ENCODE data around the gene RND2.
A peak's percentile ranks its signal among the peaks of the same experiment; 100 is the strongest.

The RND2 gene

GRCh38 chr17:43006639-43007551, 18.1 kb upstream of the RND2 start, which contains the start of gene IFI35:
TSS of gene IFI35 (plus strand) at chr17:43006784. CDS start at chr17:43006948, 164 bp downstream.
- DNase-seq (ENCODE audit: low read depth in 2 of 3, low spot score in 2 of 3) = peak; percentile 67 to 71 (median 70)

GRCh38 chr17:43010667-43011308, 14.2 kb upstream of the RND2 start:
- DNase-seq (ENCODE audit: low read depth in 2 of 3, low spot score in 2 of 3) = no peak

- DNase-seq (ENCODE audit: low read depth in 2 of 3, low spot score in 2 of 3) = no peak
Measured at GRCh38 chr17:43011728-43012472, 13.1 kb upstream of the RND2 start.

GRCh38 chr17:43013296-43013695, 11.7 kb upstream of the RND2 start:
- DNase-seq (ENCODE audit: low read depth in 2 of 3, low spot score in 2 of 3) = no peak

GRCh38 chr17:43014020-43014648, 10.9 kb upstream of the RND2 start:
- no peak for DNase-seq (ENCODE audit: low read depth in 2 of 3, low spot score in 2 of 3)

GRCh38 chr17:43014649-43015542, 10.1 kb upstream of the RND2 start:
- DNase-seq (ENCODE audit: low read depth in 2 of 3, low spot score in 2 of 3) = no peak

GRCh38 chr17:43015579-43015978, 9.5 kb upstream of the RND2 start:
- DNase-seq (ENCODE audit: low read depth in 2 of 3, low spot score in 2 of 3) = no peak

GRCh38 chr17:43016216-43016615, 8.8 kb upstream of the RND2 start:
- no peak for DNase-seq (ENCODE audit: low read depth in 2 of 3, low spot score in 2 of 3)

- DNase-seq (ENCODE audit: low read depth in 2 of 3, low spot score in 2 of 3) = no peak
Measured at GRCh38 chr17:43018008-43018853, 6.8 kb upstream of the RND2 start.

GRCh38 chr17:43018932-43019331, 6.1 kb upstream of the RND2 start:
- no peak for DNase-seq (ENCODE audit: low read depth in 2 of 3, low spot score in 2 of 3)

- DNase-seq (ENCODE audit: low read depth in 2 of 3, low spot score in 2 of 3) = no peak
Measured at GRCh38 chr17:43019418-43019817, 5.6 kb upstream of the RND2 start.

- no peak for DNase-seq (ENCODE audit: low read depth in 2 of 3, low spot score in 2 of 3)
Measured at GRCh38 chr17:43020030-43020621, 4.9 kb upstream of the RND2 start.

GRCh38 chr17:43020789-43021740, 4.0 kb upstream of the RND2 start:
- DNase-seq (ENCODE audit: low read depth in 2 of 3, low spot score in 2 of 3) = no peak

- DNase-seq (ENCODE audit: low read depth in 2 of 3, low spot score in 2 of 3) = peak in 1 of 3 experiments; percentile 47
Measured at GRCh38 chr17:43021741-43022512, 3.1 kb upstream of the RND2 start, which contains the start of gene VAT1. TSS of gene VAT1 (minus strand) at chr17:43022385. CDS start at chr17:43022322, 63 bp downstream.

GRCh38 chr17:43025290-43025657, 243 bp downstream of the RND2 start:
- no peak for DNase-seq (ENCODE audit: low read depth in 2 of 3, low spot score in 2 of 3)

- no peak for DNase-seq (ENCODE audit: low read depth in 2 of 3, low spot score in 2 of 3)
Measured at GRCh38 chr17:43025766-43026537, 921 bp downstream of the RND2 start.
